ENCODE results near the gene FBXW12.

Gene FBXW12

DNA sequence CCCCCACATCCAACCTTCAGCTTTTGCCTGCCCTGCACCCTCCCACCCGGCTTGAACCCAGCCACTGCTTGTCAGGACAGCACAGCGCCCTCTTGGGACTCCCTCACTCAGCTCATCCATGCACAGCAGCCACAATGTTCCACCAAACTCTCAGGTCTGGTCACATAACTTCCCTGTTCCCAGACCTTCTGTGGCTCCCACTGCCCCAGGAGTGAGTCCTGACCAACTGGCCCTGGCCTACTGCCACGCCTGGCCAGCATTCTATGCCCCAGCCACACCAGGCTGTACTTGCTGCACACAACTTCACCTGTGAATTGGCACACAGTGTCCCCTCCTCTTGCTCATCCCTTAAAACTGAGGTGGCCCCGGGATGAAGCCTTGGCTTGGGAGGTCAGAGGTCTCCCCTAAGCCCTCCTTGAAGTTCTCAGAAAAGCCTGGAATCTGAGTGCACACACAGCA, 36.8 kb downstream of the FBXW12 start:
- DNase-seq: peak in 1 of 2 experiments; percentile 22

DNA sequence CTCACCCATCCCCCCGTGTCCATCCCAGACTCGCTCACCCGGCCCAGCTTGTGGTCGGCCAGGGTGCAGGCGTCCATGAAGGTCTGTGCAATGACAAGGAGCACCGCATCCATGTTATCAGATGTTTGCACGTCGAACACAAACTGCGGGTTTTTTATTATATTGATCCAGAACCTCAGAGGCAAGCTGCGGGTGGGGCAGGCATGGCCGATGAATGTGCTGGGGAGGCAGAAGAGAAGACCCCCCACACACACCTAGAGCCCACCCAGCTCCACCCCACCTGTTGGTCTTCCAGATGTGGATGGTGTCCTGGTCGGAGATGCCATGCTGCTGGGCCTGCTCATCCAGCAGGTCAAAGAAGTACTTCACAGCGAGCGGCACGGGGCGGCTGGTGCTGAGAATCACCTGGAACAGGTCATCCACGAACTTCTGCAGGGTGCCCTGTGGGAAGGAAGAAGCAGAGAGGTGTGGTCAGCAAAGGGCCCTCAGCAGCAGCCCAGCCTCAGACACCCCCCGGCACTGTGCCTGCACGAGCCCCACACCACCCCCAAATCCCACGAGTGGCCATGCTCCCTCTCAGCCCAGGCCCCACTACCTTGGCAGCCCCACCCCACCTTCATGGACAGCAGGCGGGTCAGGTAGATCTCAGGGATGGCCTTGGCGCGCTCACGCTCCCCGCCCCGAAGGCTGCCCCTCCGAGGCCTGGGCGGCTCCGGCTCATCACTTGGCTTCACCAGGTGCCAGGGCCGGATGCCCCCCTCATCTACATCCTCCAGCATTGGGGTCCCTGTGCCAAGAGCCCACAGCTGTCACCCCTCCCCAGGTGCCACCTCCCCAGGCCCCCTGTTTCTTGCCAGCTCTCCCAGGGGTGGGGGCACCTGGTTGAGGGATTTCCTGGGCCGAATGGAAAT, 37.5 kb downstream of the FBXW12 start:
- no peak for DNase-seq

DNA sequence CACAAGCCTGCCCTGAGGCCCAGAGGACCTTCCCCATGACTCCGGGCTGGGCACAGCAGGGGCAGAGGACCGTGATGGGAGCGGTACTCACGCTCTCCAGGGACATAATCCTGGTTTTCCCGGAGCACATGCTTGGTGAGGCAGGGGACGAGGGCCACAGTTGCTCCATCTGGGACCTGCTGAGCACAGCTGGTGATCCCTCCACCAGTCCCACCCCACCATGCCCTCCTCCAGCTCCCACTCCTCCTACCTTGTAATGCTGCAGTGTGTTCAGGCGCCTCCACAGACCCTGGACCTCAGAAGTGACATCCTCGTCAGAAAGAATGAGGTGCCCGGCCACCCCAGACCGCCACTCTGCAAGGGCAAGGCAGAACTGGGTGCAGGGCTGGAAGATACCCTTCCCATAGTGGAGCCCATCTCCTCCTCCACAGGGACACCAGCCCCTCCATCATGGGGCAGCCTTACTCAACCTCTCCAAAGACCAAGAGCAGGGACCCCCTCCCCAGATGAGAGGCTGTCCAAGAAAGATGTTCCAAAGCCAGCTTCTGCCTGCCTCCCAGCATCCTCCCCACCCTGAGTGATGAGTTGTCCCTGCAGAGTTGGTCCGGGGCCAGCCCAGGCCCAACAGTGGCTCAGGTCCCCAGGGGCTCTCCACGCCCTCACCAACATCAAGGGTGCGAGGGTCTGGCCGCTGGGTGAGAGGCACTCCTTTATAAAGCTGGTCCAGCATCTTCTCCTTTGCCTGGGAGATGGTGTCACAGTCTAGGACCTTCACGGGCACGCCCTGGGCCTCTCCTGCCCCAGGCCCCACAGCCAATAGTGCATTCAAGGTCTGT, 38.4 kb downstream of the FBXW12 start:
- DNase-seq: peak in 1 of 2 experiments; percentile 7

DNA sequence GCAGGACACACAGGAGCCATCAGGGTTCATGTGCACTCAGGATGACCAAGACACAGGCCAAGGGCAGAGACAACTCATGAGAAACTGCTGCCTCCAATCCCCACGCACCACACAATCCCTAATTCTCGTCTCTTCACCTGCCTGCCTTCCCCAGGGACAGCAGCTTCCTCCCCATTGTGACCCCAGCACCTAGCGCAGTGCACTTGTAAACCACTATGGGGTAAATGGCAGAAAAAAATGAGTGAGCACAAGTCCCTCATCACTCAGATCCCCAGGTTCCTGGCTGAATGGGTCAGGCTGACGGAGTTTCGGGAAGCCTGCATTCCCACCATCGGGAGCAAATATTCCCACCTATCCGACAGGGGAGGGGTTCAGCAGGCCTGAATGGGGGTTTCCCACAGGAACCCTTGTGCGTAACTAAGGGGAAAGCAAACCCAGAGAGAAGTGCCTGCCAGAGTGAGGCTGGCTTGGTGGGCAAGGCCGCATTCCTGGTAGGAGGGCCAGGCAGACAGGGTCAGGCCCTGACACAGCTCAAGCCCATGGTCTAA, 39.1 kb downstream of the FBXW12 start:
- no peak for DNase-seq

DNA sequence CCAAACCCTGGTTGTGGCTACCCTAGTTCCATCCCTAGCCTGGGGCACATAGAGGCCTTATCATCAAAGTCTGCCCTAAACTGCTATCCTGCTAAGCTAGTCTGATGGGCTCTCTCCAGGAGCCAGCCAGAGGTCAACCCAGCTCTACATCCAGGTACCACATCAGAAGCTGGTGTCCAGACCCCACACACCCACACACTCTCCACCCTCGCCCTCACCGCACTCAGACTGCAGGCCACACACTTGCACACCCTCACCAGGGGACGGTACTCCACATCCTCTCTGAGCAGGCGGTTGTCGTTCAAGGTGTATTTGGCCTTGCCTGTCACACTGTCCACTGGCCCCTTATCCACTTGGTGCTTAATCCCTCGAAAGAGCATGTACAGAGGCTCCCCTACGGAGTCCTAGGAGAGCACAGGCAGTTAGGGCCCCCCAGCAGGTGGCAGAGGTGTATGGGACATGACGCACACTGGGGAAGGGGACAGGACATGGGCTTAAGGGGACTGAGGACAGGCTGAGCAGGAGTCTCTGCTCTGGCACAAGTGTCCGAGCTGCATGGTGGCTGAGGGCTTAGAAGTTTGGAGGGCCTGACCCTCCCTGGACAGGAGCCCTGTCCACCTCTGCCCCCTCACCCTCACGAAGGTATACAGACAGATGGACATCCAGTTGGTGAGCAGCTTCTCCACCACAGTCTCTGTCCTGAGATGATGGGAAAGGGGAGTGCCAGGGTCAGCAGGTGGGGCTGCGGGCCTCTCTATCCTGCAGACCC, 39.8 kb downstream of the FBXW12 start:
- no peak for DNase-seq

DNA sequence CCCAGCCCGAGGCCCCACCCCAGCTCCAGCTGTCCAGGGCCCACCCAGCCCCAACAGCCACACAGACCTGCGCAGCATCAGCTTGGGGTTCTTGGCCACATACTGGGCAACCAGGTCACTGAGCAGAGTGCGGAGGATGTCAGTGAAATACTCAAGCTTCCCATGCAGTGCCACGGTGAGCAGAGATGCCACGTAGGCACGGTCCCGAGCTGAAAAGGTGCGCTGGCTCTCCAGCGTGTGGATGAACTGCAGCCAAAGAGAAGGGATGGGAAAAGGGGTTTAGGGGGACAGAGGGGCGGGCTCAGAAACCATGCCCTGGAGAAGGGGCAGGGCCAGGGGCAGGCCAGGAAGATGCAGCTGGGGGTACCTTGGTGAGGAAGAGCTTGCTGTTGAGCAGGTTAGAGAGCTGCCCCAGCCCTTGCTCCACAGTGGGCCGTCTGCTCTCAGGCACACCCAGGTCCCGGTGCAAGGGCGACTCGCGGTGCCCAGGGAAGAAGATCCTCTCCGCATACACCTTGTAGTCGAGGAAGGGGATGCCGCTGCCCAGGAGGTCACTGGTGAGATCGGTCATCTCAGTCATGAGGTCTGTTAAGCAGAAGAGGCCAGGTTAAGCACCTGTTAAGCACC, 40.5 kb downstream of the FBXW12 start:
- DNase-seq: no peak

DNA sequence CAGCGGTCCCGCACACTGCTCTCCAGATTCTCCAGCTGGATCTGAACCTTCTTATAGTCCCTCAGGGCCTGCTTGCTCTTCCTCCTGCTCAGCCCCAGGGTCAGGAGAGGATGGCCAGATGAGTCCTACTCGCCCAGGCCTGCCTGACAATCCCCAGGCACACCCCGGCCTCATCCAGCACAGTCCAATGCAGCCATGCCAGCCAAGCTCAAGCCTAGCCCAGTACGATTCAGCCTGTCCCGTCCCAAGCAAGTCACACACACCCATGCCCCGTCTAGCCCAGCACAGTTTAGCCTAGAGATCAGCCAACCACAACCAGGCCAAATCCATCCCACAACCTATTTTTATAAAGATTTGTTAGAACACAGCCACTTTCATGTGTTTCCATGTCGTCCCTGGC, 41.1 kb downstream of the FBXW12 start:
- no peak for DNase-seq

DNA sequence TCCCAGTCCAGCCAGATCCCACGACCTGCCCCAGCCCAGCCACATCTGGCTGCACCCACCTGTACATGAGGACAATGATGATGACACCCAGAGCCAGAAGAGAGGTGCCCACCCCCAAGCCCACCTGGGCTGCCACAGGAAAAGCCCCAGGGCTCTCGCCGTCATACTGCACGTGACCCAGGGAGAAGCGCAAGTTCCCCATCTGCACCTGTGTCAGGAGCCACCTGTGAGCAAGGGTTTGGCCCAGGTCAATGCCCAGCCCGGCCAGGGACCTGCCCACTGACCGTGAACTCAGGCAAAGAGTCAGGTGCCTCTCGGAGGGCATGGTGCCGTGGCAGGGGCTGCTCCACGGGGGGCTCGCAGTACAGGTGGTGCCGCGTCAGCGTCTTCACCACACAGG, 41.6 kb downstream of the FBXW12 start:
- DNase-seq: no peak

DNA sequence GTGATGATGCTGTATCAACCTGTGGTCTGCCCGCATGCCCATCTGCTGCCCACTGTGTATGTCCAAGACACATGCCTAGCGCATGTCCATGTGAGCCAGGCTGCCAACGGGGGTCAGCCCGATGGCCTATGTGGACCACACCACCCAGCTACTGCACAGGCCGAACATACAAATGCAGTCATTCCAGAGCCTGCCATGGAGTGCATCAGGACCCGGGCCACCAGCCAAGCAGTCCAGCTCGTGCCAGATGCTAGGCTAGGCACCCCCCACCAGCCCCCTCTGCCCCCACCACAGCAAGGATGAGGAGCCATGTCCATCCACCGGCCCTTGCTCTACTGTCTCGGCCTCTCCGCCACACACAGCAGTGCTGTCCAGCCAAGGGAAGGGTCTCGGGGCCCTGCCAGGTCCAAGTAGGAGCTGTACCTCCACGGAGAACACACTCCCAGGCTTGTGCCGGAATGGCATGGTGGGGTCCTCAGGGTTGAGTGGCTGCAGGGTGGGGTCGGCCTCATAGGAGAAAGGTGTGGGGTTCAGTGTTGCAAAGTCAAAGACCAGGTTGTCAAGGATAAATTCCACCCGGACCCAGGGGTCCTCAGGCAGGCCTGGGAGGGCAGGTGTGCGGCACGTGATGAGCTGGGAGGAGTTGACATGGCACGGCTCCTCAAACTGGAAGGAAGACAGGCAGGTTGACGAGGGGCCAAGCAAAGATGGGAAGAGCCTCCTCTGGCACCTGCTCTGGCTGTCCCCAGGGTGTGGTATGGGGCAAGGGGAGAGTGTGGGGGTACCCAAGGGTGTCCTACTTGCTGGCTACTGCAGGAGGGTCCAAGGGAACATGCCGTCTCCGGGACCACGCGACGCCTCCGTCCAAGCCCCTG, 42.6 kb downstream of the FBXW12 start:
- DNase-seq: no peak

DNA sequence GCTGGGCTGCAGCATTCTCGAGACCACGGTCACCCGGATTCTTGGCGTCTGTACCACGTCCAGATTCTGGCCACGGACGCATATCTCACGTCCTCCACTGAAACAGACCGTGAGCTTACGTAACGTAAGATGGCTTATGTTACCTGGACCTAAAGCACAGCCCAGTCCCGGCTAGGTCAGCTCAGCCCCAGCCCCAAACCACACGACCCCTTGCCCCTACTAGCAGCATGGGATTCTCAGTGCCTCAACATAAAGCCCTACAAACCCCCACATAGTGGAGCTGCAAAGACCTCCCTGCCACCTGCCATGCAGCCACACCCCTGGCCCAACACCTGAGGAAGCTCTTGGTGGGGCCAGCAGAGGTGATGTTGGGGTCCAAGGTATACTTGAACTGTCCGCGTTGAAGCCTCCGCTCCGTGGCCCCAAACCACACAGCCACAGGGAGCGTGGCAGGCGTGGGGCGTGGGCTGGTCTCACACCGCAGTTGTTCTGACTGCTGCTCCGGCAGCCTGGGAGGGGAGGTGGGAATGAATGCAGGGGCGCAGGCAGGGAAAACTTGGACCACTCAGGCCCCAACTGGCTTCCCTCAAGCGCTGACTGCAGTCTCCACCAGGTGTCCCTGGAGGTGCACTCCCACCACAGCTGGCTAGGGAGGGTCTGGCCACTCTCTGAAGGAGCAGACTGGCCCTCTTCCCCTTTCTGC, 43.4 kb downstream of the FBXW12 start:
- DNase-seq: no peak

DNA sequence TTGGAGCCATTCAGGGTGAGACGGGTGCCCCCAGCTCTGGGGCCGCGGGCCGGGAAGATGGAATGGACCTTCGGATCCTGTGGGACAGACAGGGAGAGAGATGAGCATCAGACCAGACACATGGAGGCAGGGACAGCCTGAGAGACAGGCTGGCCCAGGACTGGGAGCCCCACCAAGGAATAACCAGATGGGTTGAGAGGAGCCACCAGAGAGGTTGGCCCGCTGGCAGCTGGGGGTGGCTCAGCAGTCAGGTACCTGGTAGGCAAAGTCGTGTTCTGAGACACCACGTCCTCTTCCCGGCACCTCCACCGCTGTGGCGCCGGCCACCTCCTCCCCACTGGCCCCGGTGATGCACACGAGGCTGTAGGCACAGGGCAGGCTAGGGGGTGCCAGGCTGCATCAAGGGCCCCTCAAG, 44.1 kb downstream of the FBXW12 start:
- no peak for DNase-seq

DNA sequence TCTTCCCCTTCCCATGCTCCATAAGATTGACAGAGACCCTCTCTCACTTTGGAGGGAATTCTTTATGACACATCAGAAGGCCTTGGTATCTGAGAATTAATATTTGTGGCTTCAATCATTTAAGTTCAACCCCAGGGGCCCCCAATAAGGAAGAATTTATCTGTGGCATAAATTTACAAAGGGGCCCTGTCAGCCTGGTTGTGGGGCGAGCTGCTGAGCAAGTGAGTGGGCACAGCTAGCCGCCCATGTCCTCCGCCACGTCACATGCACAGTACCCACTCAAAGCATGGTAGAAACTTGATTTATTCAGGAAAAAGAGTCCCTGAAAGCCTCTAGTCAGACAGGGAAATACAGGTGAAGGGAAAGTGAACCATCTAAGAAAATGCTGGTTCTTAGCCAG, 44.5 kb downstream of the FBXW12 start:
- DNase-seq: no peak

DNA sequence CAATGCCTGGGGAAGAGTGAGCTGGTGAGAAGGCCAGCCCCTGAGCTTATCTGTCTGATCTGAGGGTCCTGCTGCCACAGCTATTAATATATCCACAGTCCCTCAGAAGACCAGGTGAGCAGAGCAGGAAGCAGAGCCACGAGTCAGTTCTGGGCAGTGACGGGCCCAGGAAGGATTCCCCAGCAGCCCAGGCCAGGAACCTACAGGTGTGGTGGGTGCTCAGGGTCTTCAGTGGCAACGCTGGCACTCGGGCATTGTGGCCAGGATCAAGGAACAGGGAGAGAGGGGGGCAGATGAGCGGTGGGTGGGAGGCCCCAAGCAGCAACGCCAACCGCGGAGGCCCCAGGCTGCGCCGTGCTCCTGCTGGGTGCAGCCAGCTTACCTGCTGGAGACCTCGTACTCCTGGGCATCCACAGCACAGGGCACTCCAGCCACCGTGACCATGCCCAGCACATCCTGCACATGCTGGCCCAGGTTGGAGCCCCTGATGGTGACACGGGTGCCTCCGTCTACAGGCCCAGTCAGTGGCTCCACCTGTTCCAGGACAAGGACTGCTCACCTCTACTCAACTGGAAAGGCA, 45.6 kb downstream of the FBXW12 start:
- no peak for DNase-seq

DNA sequence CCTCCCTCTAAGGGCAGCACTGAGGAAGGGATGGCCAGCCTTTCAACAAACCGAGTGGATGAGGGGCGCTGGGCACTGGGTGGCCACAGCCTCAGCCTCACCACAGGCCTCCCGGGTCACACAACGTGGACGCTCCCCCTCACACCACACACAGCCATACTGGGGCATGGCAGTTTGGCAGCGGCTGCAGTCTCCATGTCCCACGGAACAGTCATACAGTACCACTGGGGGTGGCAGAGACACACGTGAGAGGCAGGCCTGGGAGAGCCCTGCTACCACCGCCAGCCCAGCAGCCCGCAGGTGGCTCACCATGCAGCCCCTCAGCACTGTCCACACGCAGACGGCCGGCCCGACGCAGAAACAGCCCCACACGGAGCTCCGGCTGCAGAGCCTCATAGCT, 46.1 kb downstream of the FBXW12 start:
- no peak for DNase-seq

DNA sequence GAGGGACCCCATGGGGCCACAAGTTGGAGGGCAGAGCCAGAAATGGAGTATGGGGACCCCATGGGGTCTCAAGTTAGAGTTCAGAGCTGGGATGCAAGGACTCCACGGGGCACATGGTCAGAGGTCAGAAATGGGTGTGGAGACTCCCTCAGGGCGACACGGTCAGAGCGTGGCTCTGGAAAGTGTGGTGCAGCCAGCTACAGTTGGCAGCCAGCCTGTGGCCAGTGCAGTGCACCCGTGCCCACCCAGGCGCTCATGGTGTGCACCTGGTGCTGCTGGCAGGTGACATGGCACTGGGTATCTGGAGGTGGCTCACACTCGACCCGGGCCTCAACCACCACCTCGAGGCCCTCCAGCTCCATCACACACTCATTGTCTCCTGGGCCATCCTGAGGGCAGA, 46.6 kb downstream of the FBXW12 start:
- DNase-seq: no peak

DNA sequence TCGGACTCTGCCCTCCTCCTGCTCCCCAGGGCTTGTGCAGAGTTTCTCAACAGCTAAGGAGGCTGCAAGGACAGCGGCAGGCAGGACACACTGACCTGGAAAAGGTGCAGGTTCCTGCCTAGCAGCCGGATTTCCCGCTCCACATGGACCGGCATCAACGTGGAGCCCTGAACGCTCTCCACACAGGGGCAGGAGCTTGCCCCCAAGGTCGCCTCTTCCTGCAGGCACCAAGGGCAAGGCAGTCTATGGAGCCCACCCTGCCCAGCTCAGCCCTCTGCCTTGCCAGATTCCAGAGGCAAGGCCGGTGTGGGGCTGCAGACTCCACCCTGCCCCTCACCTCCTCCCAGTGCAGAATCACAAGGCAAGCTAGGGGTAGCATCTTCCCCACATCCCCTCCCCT, 47.1 kb downstream of the FBXW12 start:
- no peak for DNase-seq

DNA sequence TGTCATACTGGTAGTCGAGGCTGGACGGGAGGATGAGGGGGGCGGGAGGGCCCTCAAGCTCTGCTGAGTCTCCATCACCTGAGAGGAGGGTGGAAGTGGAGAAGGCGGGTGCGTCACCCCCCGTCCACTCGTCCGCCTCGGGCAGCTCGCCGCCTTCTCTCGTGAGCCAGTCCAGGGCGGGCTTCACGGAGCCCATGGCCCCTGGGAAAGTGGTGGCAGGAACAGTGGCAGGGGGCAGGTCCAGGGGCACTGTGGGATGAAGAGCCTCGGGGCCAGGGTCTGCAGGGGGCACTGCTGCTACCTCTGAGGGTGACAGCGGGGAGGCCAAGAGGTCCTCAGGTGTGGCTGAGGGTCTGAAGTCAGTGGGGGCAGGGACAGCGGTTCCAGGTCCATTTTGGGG, 47.6 kb downstream of the FBXW12 start:
- DNase-seq: no peak

DNA sequence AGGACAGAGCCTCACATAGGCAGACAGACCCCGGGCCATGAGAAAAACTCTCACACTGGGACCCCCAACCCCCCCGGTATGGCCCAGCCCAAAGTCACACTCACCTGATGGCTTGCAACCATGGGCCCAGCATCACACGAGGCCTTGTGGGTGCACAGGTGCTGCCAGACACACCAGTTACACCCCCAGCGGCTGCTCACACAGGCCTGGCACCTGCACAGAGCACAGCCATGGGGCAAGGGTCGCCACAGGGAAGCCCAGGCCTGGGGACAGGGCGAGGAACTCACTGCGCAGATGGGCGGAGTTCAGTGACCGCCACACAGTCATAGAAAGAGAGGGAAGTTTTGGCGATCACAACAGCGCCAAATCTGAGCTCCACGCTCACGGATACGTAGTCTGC, 48.5 kb downstream of the FBXW12 start:
- DNase-seq: no peak

DNA sequence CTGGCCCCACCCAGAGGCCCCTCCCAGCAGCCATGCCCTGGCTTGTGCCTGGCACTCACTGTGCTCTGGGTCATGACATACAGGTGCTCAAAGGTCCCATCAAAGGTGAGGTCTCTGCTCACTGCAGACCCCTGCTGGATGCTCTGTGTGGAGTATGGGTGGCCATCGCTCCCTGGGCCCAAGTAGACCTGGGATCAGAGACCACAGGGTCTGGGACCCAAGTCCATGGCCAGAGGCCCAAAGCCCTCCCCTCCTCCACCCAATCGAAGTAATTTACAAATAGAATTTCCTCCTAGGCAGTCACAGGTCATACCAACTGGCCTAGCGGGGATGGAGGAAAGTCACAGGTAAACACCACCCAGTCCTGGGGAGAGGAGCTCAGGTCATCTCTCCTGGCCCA, 50.3 kb downstream of the FBXW12 start:
- no peak for DNase-seq

DNA sequence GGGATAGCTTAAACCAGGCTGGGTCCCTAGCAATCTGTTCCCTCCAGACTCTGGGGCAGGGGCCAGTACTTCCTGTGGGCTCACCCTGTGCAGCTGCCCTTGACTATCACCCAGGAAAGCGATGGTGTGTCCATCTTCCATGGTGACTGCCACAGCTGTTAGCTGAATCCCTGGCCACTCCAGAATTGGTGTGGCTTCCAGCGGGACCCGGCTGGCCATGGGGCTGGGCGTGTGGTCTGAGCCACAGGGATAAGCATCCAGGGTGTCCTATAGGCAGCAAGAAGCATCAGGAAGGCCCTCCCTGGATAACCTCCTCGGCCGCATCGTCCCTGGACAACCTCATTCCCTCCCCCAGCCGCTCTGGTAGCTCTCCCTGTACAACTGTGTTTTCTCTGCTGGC, 50.7 kb downstream of the FBXW12 start:
- DNase-seq: no peak

All from activated T-cell treated with anti-CD3 and anti-CD28 coated beads, Interleukin-2, amount 50 U/mL, for 48 hours (primary cell).